B cell (primary cell): ENCODE measurements around the gene EML1.

Experiments
- EZH2 ChIP-seq: IDR thresholded peaks from 2 replicates; pipeline ENCODE4 v1.6.1; 2012; ENCODE audit warnings: borderline replicate concordance, low read depth, mild to moderate bottlenecking, moderate library complexity, low read length; ENCODE audit not compliant: insufficient read depth, poor library complexity, severe bottlenecking
- TF ChIP-seq, protein P1 (sequence below): fragments of 200-600 bp; IDR thresholded peaks from one replicate; pipeline ENCODE4 v1.8.0; 2022; ENCODE audit warnings: antibody characterized with exemption, mild to moderate bottlenecking

- TF ChIP-seq, protein P1, sequence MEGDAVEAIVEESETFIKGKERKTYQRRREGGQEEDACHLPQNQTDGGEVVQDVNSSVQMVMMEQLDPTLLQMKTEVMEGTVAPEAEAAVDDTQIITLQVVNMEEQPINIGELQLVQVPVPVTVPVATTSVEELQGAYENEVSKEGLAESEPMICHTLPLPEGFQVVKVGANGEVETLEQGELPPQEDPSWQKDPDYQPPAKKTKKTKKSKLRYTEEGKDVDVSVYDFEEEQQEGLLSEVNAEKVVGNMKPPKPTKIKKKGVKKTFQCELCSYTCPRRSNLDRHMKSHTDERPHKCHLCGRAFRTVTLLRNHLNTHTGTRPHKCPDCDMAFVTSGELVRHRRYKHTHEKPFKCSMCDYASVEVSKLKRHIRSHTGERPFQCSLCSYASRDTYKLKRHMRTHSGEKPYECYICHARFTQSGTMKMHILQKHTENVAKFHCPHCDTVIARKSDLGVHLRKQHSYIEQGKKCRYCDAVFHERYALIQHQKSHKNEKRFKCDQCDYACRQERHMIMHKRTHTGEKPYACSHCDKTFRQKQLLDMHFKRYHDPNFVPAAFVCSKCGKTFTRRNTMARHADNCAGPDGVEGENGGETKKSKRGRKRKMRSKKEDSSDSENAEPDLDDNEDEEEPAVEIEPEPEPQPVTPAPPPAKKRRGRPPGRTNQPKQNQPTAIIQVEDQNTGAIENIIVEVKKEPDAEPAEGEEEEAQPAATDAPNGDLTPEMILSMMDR = no peak
- TF ChIP-seq EZH2 = no peak
Observed at GRCh38 chr14:99958380-99958779, 165.2 kb downstream of the EML1 start.
